Measurements from ENCODE around the gene C9orf43. TPM values are rescaled to one million over a fixed set of nuclear protein-coding genes. Genes with fewer than 3 reads are reported as not detected.

The C9orf43 gene
- total and polyA plus RNA-seq, 4 experiments from 2014 or later = 0.41 to 0.87 (median 0.65) TPM

- ChIA-PET POLR2A (ENCODE audit: partially characterized antibody) (no interaction called here), CTCF (ENCODE audit: partially characterized antibody) (no interaction called here)
- H3K27me3 Mint-ChIP-seq = no peaks in the 10 kb centered on the region
- no peaks in the 10 kb centered on the region for H3K9me3 ChIP-seq (ENCODE audit: control insufficient read depth in 1 of 2, low read length in 2 of 2)
- peaks cover 0 to 2% (median 0%) of the 10 kb centered on the region in 4 donors for H3K4me1 Mint-ChIP-seq
- intact Hi-C loops (cut with micrococcal nuclease) = no loop called here
- H3K4me3 ChIP-seq (ENCODE audit: low read length in 2 of 2) = no peak overlapping the region
- peaks cover 0 to 5% (median 0%) of the 10 kb centered on the region in 8 donors for H3K9me3 Mint-ChIP-seq
- no peaks in the 10 kb centered on the region for H3K36me3 Mint-ChIP-seq
- H3K27ac Mint-ChIP-seq = no peak overlapping the region
- no peak overlapping the region for H3K4me3 Mint-ChIP-seq
- no peaks in the 10 kb centered on the region for H3K36me3 ChIP-seq (ENCODE audit: insufficient read depth, low read length)
- no peak for DNase-seq
- no peak overlapping the region for H3K27ac ChIP-seq (ENCODE audit: low read depth, low read length)
- no peaks in the 10 kb centered on the region for H3K27me3 ChIP-seq (ENCODE audit: insufficient read depth, low read length)
- no peaks in the 10 kb centered on the region for H3K4me1 ChIP-seq (ENCODE audit: insufficient read depth, low read length)
Measured at GRCh38 chr9:113464286-113464660, 53.7 kb downstream of the C9orf43 start.

GRCh38 chr9:113465599-113466140 is 55.1 kb downstream of the C9orf43 start:
- ChIA-PET POLR2A (ENCODE audit: partially characterized antibody) (interaction anchor here (0.8 kb wide), 1 partner anchor 10 kb away, joined by 3 read pairs; no protein-coding TSS in a partner anchor), CTCF (ENCODE audit: partially characterized antibody) (no interaction called here)
- H3K36me3 Mint-ChIP-seq = no peaks in the 10 kb centered on the region
- Histone ChIP-seq H3K4me3 (ENCODE audit: low read length in 2 of 2) (no peak overlapping the region), H3K27me3 (ENCODE audit: insufficient read depth, low read length) (no peaks in the 10 kb centered on the region), H3K27ac (ENCODE audit: low read depth, low read length) (no peak overlapping the region), H3K4me1 (ENCODE audit: insufficient read depth, low read length) (no peaks in the 10 kb centered on the region), H3K36me3 (ENCODE audit: insufficient read depth, low read length) (no peaks in the 10 kb centered on the region), H3K9me3 (ENCODE audit: control insufficient read depth in 1 of 2, low read length in 2 of 2) (no peaks in the 10 kb centered on the region)
- H3K4me1 Mint-ChIP-seq = peaks cover 0 to 2% (median 0%) of the 10 kb centered on the region in 4 donors
- H3K27ac Mint-ChIP-seq = peak overlapping the region in 2 of 7 donors; percentile 17 to 50
- H3K4me3 Mint-ChIP-seq = no peak overlapping the region
- no peak for DNase-seq
- H3K9me3 Mint-ChIP-seq = peaks cover 0 to 5% (median 0%) of the 10 kb centered on the region in 8 donors
- no peaks in the 10 kb centered on the region for H3K27me3 Mint-ChIP-seq
- intact Hi-C loops (cut with micrococcal nuclease) = no loop called here

GRCh38 chr9:113467183-113467582 is 56.6 kb downstream of the C9orf43 start:
- intact Hi-C loops (cut with micrococcal nuclease) = no loop called here
- H3K36me3 Mint-ChIP-seq = no peaks in the 10 kb centered on the region
- H3K27me3 Mint-ChIP-seq = no peaks in the 10 kb centered on the region
- Histone ChIP-seq H3K4me1 (ENCODE audit: insufficient read depth, low read length) (no peaks in the 10 kb centered on the region), H3K9me3 (ENCODE audit: control insufficient read depth in 1 of 2, low read length in 2 of 2) (no peaks in the 10 kb centered on the region), H3K27me3 (ENCODE audit: insufficient read depth, low read length) (no peaks in the 10 kb centered on the region), H3K4me3 (ENCODE audit: low read length in 2 of 2) (no peak overlapping the region), H3K36me3 (ENCODE audit: insufficient read depth, low read length) (no peaks in the 10 kb centered on the region), H3K27ac (ENCODE audit: low read depth, low read length) (no peak overlapping the region)
- H3K4me1 Mint-ChIP-seq = no peaks in the 10 kb centered on the region
- CTCF ChIA-PET (ENCODE audit: partially characterized antibody) = no interaction called here
- no peak overlapping the region for H3K4me3 Mint-ChIP-seq
- DNase-seq = no peak
- H3K9me3 Mint-ChIP-seq = peaks cover 0 to 5% (median 0%) of the 10 kb centered on the region in 8 donors
- H3K27ac Mint-ChIP-seq = no peak overlapping the region
- POLR2A ChIA-PET (ENCODE audit: partially characterized antibody) = no interaction called here

GRCh38 chr9:113468716-113469448 is 58.3 kb downstream of the C9orf43 start:
- Histone ChIP-seq H3K4me1 (ENCODE audit: insufficient read depth, low read length) (no peaks in the 10 kb centered on the region), H3K36me3 (ENCODE audit: insufficient read depth, low read length) (no peaks in the 10 kb centered on the region), H3K27ac (ENCODE audit: low read depth, low read length) (no peak overlapping the region), H3K27me3 (ENCODE audit: insufficient read depth, low read length) (no peaks in the 10 kb centered on the region), H3K9me3 (ENCODE audit: control insufficient read depth in 1 of 2, low read length in 2 of 2) (no peaks in the 10 kb centered on the region), H3K4me3 (ENCODE audit: low read length in 2 of 2) (no peak overlapping the region)
- no peaks in the 10 kb centered on the region for H3K36me3 Mint-ChIP-seq
- H3K4me3 Mint-ChIP-seq = no peak overlapping the region
- intact Hi-C loops (cut with micrococcal nuclease) = no loop called here
- no peak for DNase-seq
- ChIA-PET POLR2A (ENCODE audit: partially characterized antibody) (no interaction called here), CTCF (ENCODE audit: partially characterized antibody) (interaction anchor here (1.3 kb wide), 1 partner anchor 23 kb away, joined by 3 read pairs; no protein-coding TSS in a partner anchor)
- H3K27me3 Mint-ChIP-seq = no peaks in the 10 kb centered on the region
- H3K4me1 Mint-ChIP-seq = no peaks in the 10 kb centered on the region
- H3K27ac Mint-ChIP-seq = no peak overlapping the region
- peaks cover 0 to 5% (median 0%) of the 10 kb centered on the region in 8 donors for H3K9me3 Mint-ChIP-seq

- Histone ChIP-seq H3K36me3 (ENCODE audit: insufficient read depth, low read length) (no peaks in the 10 kb centered on the region), H3K4me3 (ENCODE audit: low read length in 2 of 2) (no peak overlapping the region), H3K4me1 (ENCODE audit: insufficient read depth, low read length) (no peaks in the 10 kb centered on the region), H3K9me3 (ENCODE audit: control insufficient read depth in 1 of 2, low read length in 2 of 2) (no peaks in the 10 kb centered on the region), H3K27ac (ENCODE audit: low read depth, low read length) (no peak overlapping the region), H3K27me3 (ENCODE audit: insufficient read depth, low read length) (no peaks in the 10 kb centered on the region)
- POLR2A ChIA-PET (ENCODE audit: partially characterized antibody) = no interaction called here
- Mint-ChIP-seq H3K36me3 (no peaks in the 10 kb centered on the region), H3K27ac (no peak overlapping the region), H3K4me3 (no peak overlapping the region), H3K4me1 (no peaks in the 10 kb centered on the region), H3K9me3 (peaks cover 0 to 5% (median 0%) of the 10 kb centered on the region in 8 donors), H3K27me3 (no peaks in the 10 kb centered on the region)
- DNase-seq = no peak
- CTCF ChIA-PET (ENCODE audit: partially characterized antibody) = no interaction called here
- intact Hi-C loops (cut with micrococcal nuclease) = no loop called here
Measured at GRCh38 chr9:113471143-113471542, 60.6 kb downstream of the C9orf43 start.

GRCh38 chr9:113471566-113471965 is 61.0 kb downstream of the C9orf43 start:
- no peaks in the 10 kb centered on the region for H3K27me3 Mint-ChIP-seq
- no peaks in the 10 kb centered on the region for H3K36me3 ChIP-seq (ENCODE audit: insufficient read depth, low read length)
- no peak overlapping the region for H3K27ac Mint-ChIP-seq
- DNase-seq = no peak
- H3K27ac ChIP-seq (ENCODE audit: low read depth, low read length) = no peak overlapping the region
- H3K9me3 ChIP-seq (ENCODE audit: control insufficient read depth in 1 of 2, low read length in 2 of 2) = no peaks in the 10 kb centered on the region
- CTCF ChIA-PET (ENCODE audit: partially characterized antibody) = no interaction called here
- no peak overlapping the region for H3K4me3 Mint-ChIP-seq
- no peaks in the 10 kb centered on the region for H3K36me3 Mint-ChIP-seq
- no peaks in the 10 kb centered on the region for H3K4me1 Mint-ChIP-seq
- no peak overlapping the region for H3K4me3 ChIP-seq (ENCODE audit: low read length in 2 of 2)
- H3K4me1 ChIP-seq (ENCODE audit: insufficient read depth, low read length) = no peaks in the 10 kb centered on the region
- POLR2A ChIA-PET (ENCODE audit: partially characterized antibody) = no interaction called here
- intact Hi-C loops (cut with micrococcal nuclease) = no loop called here
- H3K9me3 Mint-ChIP-seq = peaks cover 0 to 5% (median 0%) of the 10 kb centered on the region in 8 donors
- no peaks in the 10 kb centered on the region for H3K27me3 ChIP-seq (ENCODE audit: insufficient read depth, low read length)

GRCh38 chr9:113472199-113472598 is 61.7 kb downstream of the C9orf43 start:
- Mint-ChIP-seq H3K27me3 (no peaks in the 10 kb centered on the region), H3K4me1 (no peaks in the 10 kb centered on the region), H3K4me3 (no peak overlapping the region), H3K27ac (peak overlapping the region in 1 of 7 donors; percentile 72), H3K36me3 (no peaks in the 10 kb centered on the region), H3K9me3 (peaks cover 0 to 4% (median 0%) of the 10 kb centered on the region in 8 donors)
- CTCF ChIA-PET (ENCODE audit: partially characterized antibody) = no interaction called here
- POLR2A ChIA-PET (ENCODE audit: partially characterized antibody) = no interaction called here
- Histone ChIP-seq H3K36me3 (ENCODE audit: insufficient read depth, low read length) (no peaks in the 10 kb centered on the region), H3K9me3 (ENCODE audit: control insufficient read depth in 1 of 2, low read length in 2 of 2) (no peaks in the 10 kb centered on the region), H3K4me1 (ENCODE audit: insufficient read depth, low read length) (no peaks in the 10 kb centered on the region), H3K4me3 (ENCODE audit: low read length in 2 of 2) (no peak overlapping the region), H3K27ac (ENCODE audit: low read depth, low read length) (no peak overlapping the region), H3K27me3 (ENCODE audit: insufficient read depth, low read length) (no peaks in the 10 kb centered on the region)
- intact Hi-C loops (cut with micrococcal nuclease) = no loop called here
- DNase-seq = no peak

All from CD4-positive, alpha-beta memory T cell (primary cell).